Vagina (tissue), 2 donors: ENCODE data around the gene DAB2IP.

Experiments used
- CTCF ChIP-seq, 3 experiments: fragments of 450-650 bp in 2 of 3; fragments of 200-600 bp in 1 of 3; sonication (generic) in 1 of 3; IDR thresholded peaks; one replicate each; pipeline ENCODE4 v1.5.1; 2017 to 2019; ENCODE audit warnings: antibody characterized with exemption in 3 of 3, mild to moderate bottlenecking in 2 of 3, moderate library complexity in 2 of 3
- POLR2A ChIP-seq, 2 donors: fragments of 450-650 bp; IDR thresholded peaks; one replicate each; pipeline ENCODE4 v1.6.1; 2017; ENCODE audit warnings: antibody characterized with exemption in 2 of 2, mild to moderate bottlenecking in 2 of 2, moderate library complexity in 2 of 2
- POLR2AphosphoS5 ChIP-seq, 2 donors: sonication (generic); formaldehyde crosslinking; IDR thresholded peaks; one replicate each; pipeline ENCODE4 v1.9.0; 2017; ENCODE audit warnings: antibody characterized with exemption in 2 of 2, mild to moderate bottlenecking in 2 of 2, low read depth in 1 of 2; ENCODE audit not compliant: insufficient read depth in 1 of 2

- TF ChIP-seq POLR2A (IDR thresholded peaks at IDR 0.05) (no peak), CTCF (IDR thresholded peaks at IDR 0.05) (no peak), POLR2AphosphoS5 (IDR thresholded peaks at IDR 0.05; ENCODE audit: insufficient read depth in 1 of 2, low read depth in 1 of 2) (no peak)
Observed at GRCh38 chr9:121752929-121753328, 101.5 kb downstream of the DAB2IP start.
